Measurements from ENCODE around the gene CFAP53.

Gene CFAP53

DNA sequence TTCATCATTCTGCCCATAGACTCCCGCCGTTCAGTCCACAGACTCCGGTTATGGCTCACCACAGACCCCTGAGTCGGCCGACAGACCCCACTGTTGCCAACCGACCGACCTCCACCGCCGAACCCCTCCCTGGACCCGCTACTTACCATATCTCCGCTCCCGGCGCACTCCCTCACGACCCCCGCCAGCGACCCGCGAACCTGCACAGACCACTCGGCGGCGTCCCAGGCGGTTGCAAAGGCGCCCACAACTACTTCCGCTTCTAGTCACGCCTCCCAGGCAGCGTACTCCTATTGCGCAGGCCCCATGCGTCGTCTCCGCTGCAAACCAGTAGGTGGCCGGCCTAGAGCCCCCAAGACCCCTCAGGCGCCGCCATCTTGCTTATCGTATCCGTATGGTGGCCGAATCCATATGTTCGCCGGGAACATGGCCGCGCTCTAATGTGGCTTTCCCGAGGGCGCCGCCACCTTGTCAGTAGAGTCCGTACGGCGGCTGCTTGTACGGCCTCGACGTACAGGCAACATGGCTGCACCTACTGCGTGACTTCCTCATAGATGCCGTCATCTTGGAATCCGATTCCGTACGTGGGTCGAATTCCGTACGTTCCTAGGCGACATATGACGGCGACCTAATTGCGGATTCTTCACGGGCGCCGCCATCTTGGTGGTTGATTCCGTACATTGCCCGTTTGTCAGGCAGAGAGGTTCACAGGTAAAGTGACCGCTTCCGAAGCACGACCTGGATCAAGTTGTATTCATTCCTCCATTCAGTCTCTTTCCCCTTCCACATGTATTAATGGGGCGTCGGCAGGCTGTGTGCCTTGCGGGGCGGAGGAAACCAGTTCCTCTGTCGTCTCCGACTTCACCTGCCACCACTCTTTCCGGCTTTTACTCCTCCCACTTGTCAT lies 21.4 kb upstream of the CFAP53 start, which contains the start of gene CXXC1:
Gene CXXC1 (minus strand): TSS at position 252 of the 907 bp plus-strand sequence. CDS start 103 bp downstream, at position 149.
- peak; percentile 97 for DNase-seq

DNA sequence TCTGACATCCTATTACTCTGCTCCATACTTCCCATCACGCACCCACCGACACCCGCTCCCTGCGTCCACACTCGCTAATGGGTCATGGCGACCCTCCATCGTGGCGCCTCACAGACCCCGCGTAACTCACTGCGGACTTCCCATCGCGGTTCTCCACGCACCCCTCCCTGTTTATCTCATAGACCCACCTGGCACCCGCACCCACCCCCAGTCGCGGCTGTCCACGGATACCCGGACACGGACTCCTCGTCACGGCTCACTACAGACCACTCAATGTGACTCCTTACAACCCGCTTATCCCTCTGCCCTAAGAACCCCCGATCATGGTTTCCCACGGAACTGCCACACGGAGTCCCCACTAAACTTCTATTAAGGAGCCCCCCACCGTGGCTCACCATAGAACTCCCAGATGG lies 20.7 kb upstream of the CFAP53 start:
- DNase-seq: no peak

DNA sequence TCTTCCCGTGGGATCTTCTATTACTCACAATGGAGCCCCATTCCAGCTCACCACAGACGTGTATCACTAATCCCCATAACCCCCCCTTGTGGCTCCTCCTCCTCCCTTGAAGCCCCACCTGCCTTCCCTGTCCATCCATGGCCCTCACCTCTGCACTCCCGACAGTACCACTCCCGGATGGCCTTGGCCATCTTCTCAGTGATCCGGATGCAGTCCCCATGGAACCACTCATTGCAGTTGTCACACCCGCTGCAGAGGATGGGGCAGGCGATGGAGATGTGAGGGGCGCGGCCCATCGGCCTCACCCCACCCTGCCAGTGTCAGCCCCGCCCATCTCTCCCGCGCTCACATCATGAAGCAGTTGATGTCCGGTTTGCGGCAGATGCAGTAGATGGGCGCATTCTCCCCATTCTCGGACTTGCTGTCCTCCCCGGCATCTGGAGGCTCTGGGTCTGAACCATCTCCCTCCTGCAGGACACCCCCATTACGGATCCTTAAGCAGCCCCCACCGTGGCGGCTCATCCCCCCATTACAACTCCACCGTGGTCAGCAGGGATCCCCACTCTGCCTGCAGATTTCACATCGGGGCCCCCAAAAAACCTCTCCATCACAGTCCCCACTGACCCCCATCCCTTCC lies 20.2 kb upstream of the CFAP53 start:
- no peak for DNase-seq

GRCh38 chr18:50285631-50286321 lies 19.5 kb upstream of the CFAP53 start:
- DNase-seq: no peak

GRCh38 chr18:50285071-50285470 lies 18.8 kb upstream of the CFAP53 start:
- no peak for DNase-seq

DNA sequence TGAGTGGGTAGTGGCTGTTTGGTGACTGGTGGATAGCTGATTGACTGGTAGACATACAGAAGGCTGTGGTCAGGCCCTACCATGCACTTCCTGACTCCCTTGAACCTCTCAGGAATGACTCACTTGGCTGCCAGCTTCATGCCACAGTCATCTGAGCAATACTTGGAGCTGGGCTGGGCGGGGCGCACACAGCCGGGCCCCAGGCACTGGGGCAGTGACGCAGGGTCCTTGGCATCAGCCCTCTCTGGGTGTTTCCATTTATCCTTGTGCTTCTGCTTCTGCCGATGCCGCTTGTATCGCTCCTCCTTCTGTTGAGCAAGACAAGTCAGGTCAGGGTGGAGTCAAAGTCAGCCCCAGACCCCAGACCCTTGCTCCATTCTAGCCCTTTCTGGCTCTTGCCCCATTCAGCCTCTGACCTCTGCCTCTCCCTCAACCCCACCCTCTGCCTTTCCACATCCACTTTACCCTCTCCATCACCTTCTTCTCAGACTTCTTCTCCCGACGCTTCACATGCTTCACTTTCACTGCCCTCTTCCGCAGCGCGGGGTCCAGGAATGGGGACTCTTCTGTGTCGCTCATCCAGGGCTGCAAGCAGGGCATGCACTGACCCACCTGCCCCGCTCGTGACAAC lies 18.1 kb upstream of the CFAP53 start:
- no peak for DNase-seq

DNA sequence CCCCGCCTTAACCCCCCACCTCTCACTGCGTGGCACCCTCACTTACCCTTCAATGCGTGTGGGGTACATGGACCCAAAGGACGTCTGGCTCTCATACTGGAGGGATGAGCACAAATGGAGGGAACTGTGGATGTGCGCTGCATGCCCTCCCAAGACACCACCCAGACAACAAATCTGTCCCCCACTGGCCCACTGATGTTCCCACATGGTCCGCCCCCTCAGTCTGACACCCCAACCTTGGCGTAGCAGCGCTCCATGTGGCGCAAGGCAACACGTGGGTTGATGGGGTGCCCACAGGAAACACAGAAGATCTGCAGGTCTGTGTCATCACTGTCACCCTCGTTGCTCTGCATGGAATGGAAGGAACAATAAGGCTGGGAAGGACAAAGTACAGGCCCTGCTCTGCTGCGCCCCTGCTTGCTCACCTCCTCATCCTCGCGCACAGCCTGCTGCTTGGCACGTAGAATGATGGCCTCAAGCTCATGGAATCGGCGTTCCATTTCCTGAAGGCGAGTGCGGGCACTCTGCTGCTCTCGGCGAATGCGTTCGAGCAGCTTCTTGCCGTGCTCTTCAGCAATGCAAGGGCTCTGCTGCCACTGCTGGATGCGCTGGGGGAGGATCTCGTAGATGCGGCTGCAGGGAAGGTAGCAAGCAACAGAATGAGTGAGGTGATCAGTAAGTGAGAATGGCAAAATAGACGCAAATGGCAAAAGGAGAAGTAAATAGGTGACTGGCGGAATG lies 17.3 kb upstream of the CFAP53 start:
- DNase-seq: no peak

DNA sequence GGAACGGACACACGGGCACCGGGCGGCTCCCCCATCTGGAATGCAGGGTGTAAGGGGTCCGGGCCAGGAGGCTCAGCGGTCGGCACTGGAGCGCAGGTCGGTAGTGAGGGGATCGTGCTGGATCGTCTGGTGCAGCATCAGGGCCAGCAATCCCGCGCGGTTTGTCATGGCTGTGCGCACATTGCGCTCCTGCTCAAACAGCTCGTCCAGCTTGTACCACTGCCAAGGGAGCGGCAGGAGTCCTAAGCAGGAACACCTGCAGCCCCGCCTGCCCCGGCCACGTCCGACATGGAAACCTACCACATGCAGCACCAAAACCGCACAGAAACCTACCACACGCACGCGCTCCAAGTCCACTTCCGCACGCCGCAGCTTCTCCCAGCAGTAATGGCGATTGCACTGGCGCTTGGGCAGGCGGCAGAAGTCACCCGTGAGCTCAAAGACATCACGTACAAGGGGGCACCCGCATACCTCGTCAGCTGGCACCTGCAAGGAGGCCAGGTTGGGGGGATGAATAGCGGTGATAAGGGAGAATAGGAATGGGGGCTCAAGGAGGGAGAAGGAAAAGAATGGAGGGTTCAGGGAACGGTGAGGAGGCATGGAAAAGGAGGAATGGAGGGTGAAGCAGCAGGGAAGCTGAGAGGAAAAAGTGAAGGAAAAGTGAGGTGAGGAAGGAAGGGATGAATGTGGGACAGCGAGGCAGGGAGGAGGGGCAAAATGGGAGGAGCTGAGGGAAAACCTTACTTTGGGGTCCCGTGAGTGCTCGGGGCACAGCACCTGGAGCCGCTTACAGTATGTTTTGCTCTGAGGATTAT lies 16.4 kb upstream of the CFAP53 start:
- no peak for DNase-seq

GRCh38 chr18:50281972-50282520 lies 15.8 kb upstream of the CFAP53 start:
- DNase-seq: no peak

GRCh38 chr18:50281295-50281971 lies 15.1 kb upstream of the CFAP53 start, which contains the start of gene MBD1:
TSS of gene MBD1 (minus strand) at chr18:50281523. CDS start at chr18:50279992, 1,531 bp downstream.
- peak; percentile 96 for DNase-seq

GRCh38 chr18:50280707-50281294 lies 14.5 kb upstream of the CFAP53 start:
- DNase-seq: no peak

DNA sequence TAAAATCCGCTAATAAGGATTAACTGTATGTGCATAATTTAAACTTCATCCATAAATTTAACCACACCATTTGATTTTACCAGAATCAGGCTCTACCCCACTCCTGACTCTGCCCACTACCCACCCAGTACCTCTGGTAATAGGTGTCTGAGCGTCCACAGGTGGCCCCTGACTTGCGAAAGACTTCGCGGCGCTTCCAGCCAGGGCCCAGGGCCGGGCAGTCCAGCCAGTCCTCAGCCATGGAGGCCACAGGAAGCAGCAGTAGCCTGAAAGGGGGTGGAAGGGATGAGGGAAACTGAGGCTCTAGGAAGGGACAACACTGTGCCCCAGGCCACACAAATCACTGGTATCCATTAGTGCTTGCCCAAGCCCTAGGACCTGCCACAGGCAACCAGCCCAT lies 13.5 kb upstream of the CFAP53 start:
- DNase-seq: no peak

DNA sequence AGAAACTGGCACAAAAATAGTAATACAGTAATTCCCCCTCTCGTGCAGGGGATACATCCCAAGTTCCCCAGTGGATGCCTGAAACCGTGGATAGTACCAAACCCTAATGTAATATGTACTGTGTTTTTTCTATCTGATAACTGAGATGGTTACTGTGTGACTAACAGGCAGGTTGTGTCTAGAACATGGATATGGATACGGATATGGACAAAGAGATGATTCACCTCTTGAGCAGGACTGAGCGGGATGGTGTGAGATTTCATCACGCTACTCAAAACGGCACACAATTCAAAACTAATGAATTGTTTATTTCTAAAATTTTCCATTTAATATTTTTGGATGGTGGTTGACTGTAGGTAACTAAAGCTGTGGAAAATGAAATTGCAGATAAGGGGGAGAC lies 11.6 kb upstream of the CFAP53 start:
- no peak for DNase-seq

GRCh38 chr18:50276452-50276851 lies 10.2 kb upstream of the CFAP53 start:
- DNase-seq: no peak

DNA sequence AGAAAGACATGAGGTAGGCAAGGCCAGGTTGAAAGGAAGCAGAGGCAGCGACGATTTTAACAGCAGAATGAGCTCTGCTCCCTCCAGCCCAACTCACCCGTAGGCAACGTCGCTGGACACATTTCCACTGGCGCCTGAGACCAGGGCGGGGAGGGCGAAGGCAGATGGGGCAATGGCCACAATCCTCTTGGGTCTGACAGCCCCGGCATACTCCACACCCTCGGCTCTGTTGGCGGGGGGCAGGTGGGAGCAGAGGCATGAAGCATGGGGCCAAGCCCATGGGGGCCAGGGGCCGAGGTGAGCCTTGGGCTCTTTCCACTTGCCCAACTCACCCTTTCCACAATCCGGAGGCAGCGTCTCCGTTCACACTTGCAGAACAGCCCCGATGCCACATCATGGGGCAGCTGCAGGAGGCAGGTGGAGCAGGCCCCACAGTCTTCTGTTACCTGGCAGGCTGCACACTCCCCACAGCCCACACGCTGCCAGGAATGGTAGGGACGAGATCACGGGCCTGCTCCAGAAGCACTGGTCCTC lies 9.3 kb upstream of the CFAP53 start:
- DNase-seq: no peak

DNA sequence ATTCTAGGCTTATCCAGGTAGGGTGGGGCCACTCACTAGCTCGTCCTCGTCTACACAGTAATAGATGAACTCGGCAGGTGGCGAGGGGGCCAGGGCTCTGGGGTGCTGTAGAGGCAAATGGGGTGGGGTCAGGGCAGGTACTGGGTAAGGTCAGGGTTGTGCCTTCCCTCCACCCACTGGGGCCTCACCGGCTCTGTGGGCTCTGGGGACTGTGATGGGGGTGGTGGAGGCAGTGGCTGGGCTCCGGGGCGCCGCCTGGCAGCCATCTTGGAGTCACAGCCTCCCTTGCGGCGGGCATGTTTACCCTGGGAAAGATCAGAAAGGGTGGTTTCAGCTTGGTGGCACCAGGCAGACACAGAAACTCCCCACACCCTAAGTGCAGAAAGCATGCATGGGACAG lies 8.6 kb upstream of the CFAP53 start:
- DNase-seq: no peak

DNA sequence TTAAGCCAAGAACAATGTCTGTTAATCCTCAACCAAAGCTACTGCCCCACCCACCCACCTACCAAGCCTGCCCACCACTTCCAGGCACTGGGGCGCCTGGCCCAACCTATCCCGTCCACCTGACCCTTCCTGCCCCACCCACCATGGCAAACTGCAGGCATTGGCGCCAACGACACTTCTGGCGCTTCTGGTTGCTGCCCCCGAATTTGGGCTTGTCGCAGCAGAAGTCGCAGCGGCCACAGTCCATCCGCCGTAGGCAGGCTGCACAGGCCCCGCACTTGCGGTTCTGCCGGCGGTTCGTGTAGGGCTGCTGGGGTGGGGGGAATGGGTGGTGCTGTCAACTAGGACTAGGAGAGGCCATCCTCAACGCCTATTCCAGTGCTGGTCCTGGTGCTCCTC lies 7.7 kb upstream of the CFAP53 start:
- no peak for DNase-seq

- DNase-seq: no peak
Observed at GRCh38 chr18:50273203-50274043, 7.1 kb upstream of the CFAP53 start.

DNA sequence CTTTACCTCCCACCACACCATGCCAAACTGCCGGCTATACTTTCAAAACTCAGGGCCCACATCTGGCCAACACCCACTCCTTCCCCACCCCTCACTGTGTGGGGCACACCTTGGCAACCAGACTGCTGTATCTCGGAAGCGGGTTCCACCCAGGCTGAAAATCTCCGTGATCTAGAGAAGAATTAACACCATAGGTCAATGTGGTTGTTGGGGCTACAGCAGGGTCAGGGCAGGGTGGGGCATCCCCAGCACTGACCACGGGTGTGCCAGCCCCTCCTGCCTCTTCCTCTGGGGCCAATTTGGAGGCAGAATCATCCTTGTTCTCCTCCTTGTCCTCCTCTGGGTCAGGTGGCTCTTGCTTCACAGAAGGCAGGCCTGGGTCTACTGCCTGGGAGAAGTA lies 6.3 kb upstream of the CFAP53 start:
- DNase-seq: no peak
